Right lobe of liver (tissue), 4 donors: ENCODE results near the gene PRH2.

Experiments
- CTCF ChIP-seq, 4 donors: fragments of 200-600 bp in 3 of 4; fragments of 450-650 bp in 1 of 4; IDR thresholded peaks; one replicate each; pipeline versions ENCODE4 v1.5.1 to v1.8.0; 2016 to 2022; ENCODE audit warnings: antibody characterized with exemption in 4 of 4, mild to moderate bottlenecking in 2 of 4
- POLR2A ChIP-seq: fragments of 450-650 bp; IDR thresholded peaks from one replicate; pipeline ENCODE4 v1.6.1; 2017; ENCODE audit warnings: antibody characterized with exemption, mild to moderate bottlenecking
- donor health status: DM: no; HTN: no; CAD: no.
- donor health status: DM: no; HTN: no; CAD: no.
- donor health status: DM: no; HTN: yes; CAD: no.

GRCh38 chr12:10909462-10909861 is 19.6 kb upstream of the PRH2 start, which contains the start of gene TAS2R13:
- TF ChIP-seq CTCF (IDR thresholded peaks at IDR 0.05) (no peak), POLR2A (no peak)
